GM18519 (cell line): ENCODE measurements around the gene SHLD3.
"Not testable (repeated sequence)": the region's sequence is repeated elsewhere in the genome, so short reads cannot be mapped to it uniquely, and the experiment has no call there.

Source experiments
- ATAC-seq: cut with Tn5 transposase; IDR thresholded peaks from one replicate; pipeline ENCODE4 v1.9.1; 2021; ENCODE audit warnings: mild to moderate bottlenecking, moderate library complexity; ENCODE audit not compliant: unreplicated experiment, low FRiP score

The SHLD3 gene

GRCh38 chr5:65674749-65675148 is 49.9 kb downstream of the SHLD3 start:
- no peak for ATAC-seq

DNA sequence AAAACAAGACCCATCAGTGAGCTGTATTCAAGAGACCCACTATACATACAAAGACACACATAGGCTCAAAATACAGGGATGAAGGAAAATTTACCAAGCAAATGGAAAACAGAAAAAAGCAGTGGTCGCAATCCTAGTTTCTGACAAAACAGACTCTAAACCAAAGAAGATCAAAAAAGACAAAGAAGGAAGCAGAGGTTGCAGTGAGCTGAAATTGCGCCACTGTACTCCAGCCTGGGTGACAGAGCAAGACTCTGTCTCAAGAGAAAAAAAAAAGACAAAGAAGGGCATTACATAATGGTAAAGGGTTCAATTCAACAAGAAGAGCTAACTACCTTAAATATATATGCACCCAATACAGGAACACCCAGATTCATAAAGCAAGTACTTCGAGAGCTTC is 51.2 kb downstream of the SHLD3 start:
- ATAC-seq, result not testable (repeated sequence)
